GM19452 (cell line): Measurements from ENCODE around the gene ZMIZ1.

ENCODE experiments used
- ATAC-seq: cut with Tn5 transposase; IDR thresholded peaks from one replicate; pipeline ENCODE4 v1.9.1; 2021; ENCODE audit not compliant: unreplicated experiment

Gene ZMIZ1

GRCh38 chr10:79116368-79116767 lies 47.6 kb downstream of the ZMIZ1 start:
- peak; percentile 32 for ATAC-seq

DNA sequence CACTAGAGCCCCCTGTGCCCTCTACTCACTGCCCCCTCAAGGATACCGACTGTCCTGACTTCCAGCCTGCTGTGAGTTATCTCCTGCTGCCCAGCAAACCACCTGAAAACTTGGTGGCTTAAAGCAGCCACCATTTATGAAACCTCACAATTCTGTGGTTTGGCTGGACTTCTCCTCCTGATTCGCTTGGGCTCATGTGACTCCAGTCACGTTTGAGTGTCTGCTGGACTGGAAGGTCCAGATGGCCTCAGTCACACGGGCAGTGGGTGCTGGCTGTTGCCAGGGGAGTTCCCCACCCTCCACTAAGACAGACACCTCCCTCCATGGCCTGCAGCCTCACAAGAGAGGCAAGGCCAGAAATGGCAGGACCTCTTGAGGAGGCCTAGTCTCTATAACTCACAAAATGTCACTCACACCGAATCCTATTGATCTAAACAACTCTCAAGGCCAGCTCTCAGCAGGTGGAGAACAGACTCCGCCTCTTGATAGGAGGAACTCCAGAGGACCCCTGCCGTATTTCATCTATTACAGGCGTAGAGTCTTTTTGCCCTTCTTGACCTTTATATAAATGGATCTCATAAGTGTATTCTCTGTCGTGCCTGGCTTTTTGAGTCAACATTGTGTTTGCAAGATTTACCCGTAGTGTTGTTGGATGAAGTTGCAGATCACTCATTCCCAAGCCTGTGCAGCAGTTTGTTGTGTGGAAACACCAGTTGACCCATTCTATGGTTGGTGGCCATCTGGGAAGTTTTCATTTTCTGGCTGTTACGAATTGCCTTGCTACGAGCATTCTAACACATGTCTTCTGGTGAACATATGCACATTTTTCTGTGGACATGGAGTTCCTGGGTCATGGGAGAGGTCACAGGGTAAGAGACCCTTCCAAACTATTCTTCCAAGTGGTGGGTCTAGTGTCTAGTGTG lies 48.3 kb downstream of the ZMIZ1 start:
- peak; percentile 87 for ATAC-seq

GRCh38 chr10:79118286-79119202 lies 49.8 kb downstream of the ZMIZ1 start:
- ATAC-seq, result no peak

- no peak for ATAC-seq
Observed at GRCh38 chr10:79119306-79119705, 50.5 kb downstream of the ZMIZ1 start.

DNA sequence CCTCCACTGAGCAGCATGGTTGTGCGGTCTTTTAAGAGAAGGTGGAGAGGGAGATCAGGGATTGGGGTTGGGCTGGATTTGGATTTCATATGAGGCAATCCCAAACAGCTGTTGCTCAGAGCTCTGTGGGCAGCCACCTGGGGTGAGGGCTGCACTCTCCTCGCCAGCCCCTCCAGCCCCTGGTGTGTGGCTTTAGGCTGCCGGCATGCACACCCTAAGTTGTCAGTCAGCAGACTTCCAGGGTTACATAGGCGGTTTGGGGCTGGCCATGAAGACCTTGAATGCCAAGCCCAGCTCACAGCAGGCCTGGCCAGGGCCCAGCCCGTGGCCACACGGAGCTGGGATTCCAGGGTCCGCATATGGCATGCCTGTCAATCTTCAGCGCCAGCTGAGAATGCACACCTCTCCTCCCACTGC lies 54.8 kb downstream of the ZMIZ1 start:
- ATAC-seq, result no peak

DNA sequence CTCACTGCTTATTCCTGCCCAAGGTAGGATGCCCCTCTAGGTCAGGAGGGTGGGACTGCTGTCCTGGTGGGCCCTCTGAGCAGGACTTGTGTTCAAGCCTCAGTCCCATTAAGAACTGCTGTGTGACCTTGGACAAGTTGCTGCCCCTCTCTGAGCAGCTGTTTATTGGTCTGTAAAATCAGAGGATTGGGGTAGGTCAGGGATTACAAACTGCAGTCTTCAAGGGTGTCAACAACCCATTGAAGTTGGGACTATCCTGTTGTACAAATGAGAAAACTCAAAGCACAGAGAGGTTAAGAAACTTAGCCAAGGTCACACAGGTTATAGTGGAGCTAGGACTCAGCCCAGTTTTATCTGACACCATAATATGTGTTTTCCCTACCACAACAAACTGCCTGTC lies 55.3 kb downstream of the ZMIZ1 start:
- ATAC-seq, result no peak

GRCh38 chr10:79125092-79125491 lies 56.3 kb downstream of the ZMIZ1 start:
- no peak for ATAC-seq

DNA sequence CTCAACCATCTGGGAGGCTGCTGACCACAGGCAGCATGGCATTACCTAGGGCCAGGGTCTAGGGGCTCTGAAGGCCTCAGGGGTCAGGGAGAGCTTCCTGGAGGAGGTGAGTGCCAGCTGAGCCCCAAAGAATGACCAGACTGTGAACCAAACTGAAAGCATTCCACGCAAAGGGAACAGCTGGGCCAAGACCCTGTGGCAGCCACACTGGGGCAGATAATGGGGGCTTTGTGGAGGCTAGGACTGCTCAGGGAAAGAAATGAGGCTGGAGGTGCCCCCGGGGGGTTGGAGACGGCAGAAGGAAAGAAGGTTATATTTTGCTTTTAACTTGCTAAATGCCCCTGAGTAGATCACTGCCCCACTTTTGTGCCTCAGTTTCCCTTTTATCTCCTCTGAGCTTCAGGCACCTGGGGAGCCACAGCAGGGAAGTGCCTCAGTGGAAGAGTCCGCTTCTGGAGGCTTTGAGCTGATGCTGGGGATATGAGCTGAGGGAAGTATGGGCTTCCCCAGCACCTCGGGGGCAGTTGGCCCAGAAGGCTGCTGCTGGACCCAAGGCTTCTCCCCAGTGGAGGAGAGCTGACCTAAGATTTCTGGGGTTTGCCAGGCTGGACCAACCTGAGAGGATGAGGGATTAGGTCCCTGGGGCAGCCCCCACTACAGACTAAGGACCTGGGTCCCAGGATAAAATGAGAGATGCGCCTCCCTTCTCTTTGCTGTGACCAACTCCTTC lies 57.8 kb downstream of the ZMIZ1 start:
- no peak for ATAC-seq

DNA sequence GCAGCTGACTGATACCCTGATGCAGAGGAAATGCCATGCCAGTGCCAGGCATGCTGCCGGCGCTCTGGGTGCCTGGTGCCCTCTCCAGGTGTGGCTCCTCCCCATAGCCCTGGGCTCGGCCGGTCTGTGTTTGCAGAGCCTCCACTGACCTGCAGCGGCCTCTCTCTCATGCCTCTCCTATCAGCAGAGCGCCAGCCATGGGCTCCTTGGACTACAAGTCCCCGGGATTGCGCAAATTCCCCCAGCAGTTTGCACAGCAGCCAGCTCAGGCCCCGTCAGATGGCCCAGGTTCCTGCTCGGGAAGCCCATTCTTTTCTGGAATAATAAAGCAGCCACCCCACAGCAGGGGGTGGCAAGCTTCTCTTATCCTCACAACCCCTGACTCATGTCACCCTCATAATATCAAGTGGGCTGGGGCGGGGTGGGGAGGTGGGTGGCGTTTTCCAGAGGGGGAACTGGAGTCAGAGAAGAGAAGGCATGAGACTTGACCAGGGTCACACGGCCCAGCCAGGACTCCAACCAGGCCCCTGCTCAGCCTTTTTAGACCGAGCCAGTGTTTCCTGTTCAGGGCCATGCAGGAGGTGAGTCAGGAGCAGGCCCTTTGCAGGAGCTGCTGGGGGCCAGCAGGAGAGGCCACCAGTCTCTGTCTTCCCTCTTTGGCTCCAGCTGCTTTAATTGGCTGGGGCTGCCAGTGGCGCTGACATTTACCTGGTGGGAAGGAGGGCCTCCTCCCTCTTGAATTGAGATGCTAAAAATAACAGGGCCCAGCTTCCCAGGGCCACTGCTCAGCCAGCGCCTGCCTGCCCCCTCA lies 58.6 kb downstream of the ZMIZ1 start:
- ATAC-seq, result no peak

DNA sequence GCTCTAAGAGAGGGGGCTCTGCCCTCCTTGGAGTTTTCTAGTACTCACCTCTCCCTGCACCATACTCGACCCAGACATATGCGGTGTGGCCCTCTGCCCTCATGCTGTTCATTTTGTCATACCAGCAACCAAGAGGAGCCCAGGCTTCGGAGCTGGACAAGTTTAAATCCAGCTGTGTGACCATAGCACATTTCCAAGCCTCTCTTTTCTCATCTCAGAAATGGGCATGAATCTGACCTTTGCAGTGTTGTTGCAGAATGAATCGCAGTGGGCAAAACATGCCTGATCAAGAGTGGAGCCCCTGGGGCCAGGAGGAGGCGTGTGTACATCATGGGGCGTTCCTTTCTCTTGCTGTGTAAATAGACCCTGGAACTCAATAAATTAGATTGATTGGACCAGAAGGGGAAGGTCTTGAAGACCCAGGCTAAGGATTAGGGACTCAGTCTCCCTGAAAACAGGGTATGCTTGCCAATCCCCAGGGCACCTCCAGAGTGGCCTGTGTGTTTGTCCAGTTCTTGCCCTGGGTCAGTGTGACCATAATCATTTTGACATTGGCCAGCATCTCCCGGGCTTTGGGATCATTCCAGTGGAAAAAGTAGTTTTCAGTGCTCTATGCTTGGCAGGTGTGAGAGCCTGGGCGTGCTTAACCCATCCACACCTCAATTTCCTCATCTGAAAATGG lies 59.6 kb downstream of the ZMIZ1 start:
- no peak for ATAC-seq

- ATAC-seq, result no peak
Observed at GRCh38 chr10:79128923-79129305, 60.1 kb downstream of the ZMIZ1 start.

DNA sequence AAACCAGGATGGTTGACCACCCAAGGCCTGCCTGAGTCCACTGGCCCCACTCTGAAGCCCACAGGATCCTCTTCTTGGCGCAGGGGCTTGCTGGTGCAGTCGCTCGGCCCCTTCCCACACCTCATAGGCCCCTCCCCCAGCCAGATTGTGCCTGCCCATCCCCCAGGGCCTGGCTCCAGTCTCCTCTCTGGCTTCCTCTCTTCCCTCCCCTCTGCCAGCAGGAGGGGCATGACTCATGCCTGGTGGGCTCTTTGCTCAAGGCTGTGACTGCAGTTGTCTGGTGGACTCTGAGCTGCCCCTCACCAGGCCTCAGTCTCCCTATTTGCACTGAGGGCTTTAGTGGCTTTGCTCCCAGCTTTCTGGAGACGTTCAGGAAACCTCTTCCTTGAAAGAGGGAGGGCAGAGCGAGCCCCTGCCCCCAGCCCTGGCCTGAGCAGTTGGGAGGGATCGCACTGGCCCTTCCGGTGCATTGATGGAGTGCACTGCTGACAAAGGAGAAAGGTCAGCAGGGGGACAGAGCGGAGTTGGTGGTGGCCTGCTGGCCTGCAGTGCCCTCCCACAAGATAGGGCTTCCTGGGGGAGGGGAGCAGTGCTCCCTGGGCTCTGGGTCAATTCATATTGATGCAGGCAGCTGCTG lies 60.7 kb downstream of the ZMIZ1 start:
- ATAC-seq, result no peak

DNA sequence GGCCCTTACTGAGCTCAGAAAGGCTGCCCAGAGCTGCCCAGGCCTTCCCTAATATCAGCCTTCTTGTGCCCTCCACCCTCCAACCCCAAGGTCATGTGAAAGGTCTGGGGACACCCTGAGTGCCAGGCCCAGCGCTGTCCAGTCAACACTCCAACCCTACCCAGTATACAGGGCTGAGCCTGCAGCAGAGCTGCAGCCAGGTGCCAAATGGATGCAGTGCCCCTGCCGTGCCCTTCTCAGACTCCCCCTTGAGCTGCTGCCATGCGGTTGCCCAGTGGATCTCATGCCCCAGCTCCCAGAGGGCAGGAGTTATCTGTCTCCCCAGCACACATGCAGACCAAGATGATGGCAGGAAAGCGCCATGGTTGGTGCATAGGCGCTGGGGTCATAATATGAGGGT lies 61.5 kb downstream of the ZMIZ1 start:
- no peak for ATAC-seq

DNA sequence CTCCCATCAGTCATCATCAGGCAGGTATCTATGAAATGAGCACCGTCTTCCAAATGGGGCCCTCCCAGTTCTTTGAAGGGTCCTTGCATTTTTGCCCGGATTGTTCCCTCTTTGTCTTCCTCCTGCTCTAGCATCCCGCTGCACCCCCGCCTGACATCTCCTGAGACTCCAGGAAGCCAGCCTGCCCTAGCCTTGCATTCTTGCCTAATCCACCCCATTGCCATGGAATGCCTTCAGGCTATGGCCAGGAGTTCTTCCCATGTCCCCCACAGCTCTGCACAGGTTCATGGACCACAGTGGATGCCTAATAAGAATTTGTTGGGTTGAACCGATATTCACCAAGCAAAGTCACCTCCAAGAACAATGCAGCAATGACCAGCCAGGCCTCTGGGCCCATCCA lies 62.1 kb downstream of the ZMIZ1 start:
- no peak for ATAC-seq

DNA sequence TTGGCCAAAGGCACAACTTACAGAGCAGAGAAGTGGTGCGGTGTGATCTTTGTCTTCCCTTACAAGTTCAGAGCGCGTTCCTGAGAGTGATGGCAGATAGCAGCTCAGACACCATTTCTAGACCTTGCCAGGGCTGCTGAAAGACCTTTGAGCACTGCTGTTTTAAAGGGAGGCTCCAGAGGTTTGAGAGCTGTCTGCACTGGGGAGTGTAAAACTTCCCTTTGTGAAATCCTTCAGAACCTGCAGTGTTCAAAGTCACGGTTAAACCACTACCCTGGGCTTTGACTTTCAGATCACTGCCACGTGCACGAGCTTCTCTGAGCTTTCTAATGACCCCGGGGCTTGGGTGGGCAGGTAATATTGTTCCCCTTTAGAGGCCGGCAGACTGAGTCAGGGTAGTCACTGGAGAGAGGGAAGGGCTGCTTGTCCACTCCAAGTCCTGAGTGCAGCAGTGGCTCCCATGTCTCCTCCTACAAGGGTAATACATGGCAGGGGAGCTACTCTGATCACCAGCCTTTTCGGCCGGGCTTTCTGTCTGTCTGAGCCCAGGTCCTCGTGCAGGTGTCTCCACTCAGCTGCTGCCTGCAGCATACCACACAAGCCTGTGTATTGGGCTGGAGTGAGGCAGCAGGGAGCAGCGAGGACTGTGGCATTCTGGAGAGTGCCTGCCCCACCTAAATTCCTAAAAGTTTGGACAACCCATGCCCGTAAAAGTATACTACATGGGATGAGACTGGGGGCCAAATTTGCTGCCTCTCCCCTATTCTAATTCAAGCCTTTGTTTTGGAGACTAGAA lies 63.3 kb downstream of the ZMIZ1 start:
- no peak for ATAC-seq

GRCh38 chr10:79132681-79133381 lies 64.1 kb downstream of the ZMIZ1 start:
- no peak for ATAC-seq

DNA sequence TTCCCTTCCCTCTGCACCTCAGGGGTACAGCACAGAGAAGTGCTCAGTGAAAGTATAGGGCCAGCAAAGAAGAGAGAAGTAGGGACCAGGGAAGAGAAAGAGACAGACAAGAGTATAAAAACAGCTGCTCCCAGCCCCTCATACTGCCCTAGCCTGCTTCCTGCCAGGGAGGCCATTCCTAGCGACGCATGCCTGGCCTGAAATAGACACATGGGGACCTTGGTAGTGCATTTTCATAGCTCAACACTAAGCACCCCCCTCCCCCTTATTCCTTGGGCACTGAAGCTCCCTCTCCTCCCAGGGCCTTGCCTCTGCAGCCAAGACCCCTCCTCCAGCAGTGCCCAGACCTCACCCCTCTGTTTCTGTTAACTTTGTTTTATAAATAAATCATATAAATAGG lies 64.7 kb downstream of the ZMIZ1 start:
- no peak for ATAC-seq

- no peak for ATAC-seq
Observed at GRCh38 chr10:79135790-79136189, 67.0 kb downstream of the ZMIZ1 start.
